Stimulated activated CD4-positive, alpha-beta T cell treated with anti-CD3 and anti-CD28 coated beads, Interleukin-1b, Interleukin-23, amount 100 ng/mL, for 1 hour (primary cell): Measurements from ENCODE around the gene MARK2.

Experiments
- DNase-seq, 2 donors: peaks; one replicate each; pipeline ENCODE4 v3.0.0-alpha.2; 2020; ENCODE audit warnings: low read depth in 2 of 2

Gene MARK2

DNA sequence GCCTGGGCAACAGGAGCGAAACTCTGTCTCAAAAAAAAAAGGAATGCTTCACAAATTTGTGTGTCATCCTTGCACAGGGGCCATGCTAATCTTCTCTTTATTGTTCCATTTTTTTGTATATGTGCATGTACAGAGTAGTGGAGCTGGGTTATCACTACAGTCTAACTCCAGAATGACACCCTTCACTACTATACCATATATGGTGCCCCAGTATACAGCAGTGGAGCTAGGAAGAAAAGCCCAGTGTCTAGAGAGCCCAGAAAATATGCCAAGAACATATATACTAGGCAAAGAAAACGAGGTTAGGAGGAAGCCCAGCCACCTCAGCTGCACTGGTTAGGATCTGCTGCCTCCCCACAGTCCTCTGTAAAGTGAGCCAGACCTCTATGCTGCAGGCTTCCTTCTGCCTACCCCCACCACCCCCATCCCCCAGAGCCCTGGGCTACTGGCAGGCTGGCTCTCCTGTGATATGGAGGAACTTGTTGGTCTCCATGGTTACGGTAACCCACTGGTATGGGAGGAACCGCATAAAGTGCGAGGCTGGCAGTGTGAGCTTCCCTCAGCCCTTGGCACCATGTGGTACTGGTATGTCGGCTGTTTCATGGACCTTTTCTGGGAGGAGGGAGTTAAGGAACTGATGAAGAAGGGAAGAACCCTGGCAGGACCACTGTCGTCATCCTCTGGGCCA lies 43.8 kb downstream of the MARK2 start:
- DNase-seq = no peak

DNA sequence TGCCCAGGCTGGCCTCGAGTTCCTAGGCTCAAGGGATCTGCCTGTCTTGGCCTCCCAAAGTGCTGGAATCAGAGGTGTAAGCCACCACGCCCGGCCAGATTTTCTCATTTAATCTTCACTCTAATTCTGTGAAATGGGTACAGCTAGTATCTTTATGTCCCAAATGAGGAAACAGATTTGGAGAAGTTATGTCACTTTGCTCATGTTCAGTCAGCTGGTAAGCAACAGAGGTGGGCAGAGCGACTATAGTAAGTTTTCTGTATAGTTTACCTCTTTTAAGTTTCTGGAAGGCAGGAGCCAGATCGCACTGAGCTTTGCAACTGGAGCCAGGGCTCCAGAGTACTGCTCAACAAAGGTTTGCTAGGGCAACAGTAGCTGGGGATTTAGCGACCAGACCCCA lies 44.9 kb downstream of the MARK2 start:
- no peak for DNase-seq

DNA sequence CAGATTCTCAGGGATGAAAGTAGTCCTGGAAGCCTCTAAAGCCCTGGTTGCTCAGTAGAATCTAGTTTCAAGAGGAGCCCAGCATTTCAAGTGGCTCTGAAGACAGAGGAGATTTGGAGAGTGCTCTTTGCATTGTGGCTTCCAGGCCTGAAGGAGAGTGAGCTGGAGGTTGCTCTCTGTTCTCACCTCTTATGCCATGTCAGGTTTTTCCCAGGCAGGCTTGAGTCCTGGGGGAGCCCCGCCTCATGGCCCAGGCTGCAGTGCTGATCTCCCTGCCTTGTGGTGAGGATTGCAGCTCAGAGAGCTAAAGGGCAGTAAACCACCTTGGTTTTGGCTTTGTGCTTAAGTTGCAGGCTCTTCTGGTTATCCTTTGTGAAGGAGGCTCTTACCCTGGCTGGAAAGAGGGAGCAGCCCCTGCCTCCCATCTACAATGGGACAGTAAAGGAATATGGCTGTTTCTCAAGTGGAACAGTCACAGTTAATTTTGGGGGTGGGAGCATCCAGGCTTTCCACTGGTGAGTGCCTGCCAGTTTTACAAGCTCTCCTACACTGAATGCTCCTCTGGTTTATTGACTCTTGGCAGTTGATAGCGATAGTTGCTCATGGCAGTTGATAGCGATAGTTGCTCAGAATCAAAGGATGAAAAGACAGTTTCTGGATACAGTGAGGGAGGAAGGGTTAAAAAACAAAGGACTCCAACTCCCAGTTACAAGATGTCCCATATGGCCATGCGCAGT lies 45.5 kb downstream of the MARK2 start:
- DNase-seq = no peak

DNA sequence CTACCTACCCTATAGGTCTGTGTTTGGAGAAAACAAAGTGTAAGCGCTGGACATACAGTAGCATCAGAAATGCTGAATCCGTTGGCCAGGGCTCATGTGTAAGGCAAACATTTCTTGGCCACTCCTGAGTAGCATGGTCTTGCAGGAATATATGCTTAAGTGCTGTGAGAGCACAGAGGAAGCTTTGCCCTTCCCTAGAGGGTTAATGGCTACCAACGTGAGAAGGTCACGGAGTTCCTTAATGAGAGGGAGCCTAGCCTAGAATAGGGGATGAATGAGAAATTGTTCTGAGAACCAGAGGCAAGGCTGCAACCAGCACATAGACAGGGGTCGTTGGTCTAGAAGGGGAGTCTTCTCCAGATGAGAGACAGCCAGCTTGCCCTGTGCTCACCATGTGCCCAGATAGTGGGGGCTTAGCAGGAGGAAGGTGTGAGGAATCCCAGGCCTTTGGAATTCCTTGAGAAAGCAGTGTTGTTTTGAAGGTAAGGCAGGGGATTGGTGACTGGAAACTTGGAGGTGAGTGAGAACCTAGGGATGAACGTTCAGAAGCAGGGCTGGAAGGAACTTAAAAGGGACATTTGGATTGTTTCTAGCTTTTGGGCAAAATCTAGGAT lies 48.6 kb downstream of the MARK2 start:
- DNase-seq = no peak

DNA sequence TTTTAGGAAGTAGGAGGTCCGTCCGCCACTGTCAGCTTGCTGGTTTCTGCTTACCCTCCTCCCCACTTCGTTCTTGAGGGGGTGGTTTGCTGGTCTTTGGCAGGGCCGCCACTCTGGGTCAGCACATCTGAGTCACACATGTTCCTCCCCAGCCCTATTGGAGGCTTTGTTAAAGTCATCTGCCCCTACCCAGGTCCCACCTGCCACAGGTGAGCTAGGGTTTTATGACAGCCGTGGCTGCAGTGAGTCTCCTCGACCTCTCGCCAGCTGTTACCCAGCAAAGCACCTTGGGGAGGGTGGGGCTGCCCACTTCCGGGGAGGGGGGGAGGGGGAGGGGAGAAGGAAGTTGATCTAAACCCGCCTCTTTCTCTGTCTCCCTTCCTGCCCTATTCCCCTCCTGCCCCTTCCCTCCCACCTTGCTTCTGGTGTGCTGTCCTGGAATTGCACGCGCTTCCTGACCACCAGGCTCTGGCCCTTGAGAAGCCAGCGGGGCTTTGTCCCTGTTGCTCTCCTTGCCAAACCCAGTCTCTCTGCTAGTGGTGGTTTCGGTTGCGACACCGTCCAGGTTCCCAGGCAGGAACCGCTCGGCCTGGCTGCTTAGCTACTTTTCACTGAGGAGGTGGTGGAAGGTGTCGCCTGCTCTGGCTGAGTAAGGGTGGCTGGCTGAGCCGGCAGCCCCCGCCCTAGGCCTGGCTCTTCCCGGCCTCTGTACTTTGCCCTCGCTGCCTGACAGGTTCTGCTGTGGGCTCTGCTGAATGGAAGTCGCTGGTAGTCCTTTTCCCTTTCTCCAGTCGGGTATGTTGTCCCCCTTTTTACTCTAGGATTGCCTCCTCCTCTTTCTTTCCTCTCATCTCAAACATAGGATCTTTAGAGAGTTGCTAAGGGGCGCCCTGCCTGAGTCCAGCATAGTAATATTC lies 49.5 kb downstream of the MARK2 start:
- peak; percentile 21 to 33 for DNase-seq

DNA sequence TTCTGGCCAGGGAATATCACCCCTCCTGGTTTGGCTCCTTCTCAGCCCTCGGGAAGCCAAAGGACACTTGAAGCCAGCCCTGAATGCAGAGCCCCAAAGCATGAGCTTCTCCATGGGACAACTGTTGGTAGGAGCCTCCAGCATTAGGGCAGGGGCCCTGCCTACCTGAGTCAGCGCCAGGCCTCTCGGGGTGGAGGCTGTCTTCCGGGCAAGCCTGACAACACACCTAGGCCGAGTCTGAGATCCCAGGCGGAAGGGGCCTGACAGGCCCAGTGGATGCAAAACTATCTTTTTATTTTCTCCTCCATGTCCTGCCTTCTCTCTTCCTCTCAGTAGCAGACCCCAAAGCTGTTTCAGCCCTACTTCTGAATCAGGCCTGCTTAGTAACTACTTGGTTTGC lies 50.4 kb downstream of the MARK2 start:
- DNase-seq = no peak

DNA sequence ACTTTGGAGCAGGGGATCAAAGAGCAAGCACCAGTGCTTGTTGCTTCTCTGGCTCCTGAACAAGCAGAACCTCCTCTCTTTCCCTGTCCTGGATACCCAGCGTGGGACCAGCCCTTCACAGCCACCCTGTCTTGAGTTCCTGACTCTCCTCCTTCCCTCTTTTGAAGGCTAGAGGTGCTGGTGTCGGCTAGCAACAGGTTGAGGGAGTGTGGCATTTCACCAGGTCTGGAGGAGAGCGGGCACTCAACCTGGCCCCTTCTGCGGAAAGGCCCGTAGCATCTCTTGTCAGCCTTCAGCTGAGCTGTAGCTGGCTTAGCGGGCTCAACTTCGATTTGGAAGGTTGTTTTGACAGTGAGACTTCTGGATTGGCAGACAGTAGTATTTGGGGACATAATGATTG lies 51.5 kb downstream of the MARK2 start:
- DNase-seq = no peak

DNA sequence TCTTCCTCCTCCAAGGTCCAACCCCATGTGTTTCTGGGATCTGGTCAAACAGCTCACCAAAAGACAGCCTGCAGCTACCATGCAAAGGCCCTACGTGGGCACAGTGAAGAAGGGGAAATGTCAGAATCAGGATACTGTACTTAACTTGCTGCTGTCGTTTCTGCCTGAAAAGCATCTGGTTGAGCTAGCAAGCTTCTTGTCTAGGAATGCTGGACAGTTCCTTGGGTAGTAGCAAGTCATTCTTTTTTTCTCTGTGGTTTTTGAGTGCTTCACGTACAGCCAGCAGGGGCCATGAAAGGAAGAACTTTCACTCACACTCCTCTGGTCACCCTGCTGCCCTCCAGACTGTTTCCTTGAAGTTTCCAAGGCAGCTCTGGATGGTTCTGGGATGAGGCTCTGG lies 53.3 kb downstream of the MARK2 start:
- DNase-seq = no peak

DNA sequence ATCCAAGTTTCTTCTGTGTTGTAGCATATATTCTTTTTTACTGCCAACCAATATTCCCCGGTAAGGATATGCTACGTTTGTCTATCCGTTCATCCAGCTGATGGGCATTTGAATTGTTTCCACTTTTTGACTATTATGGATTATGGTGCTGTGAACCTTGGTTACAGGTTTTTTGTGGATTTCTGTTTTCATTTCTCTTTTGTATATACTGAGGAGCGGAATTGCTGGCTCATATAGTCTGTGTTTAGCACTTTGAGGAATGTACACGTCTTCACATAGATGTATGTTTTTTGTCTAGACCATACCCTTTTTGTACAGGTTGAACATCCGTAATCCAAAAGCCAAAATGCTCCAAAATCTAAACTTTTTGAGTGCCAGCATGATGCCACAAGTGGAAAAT lies 54.4 kb downstream of the MARK2 start:
- DNase-seq = no peak

DNA sequence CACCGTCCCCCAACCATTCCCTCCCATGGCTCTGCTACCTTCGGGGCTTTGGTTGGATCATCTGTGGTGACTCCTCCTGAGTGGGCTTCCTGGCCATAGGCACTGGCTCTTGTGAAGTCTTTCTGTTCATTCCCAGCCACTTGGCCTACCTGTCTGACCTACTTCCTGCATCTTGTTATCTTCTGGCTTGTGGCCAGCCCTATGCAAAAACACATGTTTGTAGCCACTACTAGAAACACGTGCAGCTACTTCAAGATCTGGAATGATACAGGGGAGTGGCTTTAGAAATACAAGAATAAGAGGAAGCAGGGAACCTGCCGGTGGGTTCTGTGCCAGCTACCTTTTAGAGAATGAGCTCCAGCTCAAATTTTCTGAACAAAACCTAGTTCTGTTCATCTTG lies 57.2 kb downstream of the MARK2 start:
- DNase-seq = no peak

DNA sequence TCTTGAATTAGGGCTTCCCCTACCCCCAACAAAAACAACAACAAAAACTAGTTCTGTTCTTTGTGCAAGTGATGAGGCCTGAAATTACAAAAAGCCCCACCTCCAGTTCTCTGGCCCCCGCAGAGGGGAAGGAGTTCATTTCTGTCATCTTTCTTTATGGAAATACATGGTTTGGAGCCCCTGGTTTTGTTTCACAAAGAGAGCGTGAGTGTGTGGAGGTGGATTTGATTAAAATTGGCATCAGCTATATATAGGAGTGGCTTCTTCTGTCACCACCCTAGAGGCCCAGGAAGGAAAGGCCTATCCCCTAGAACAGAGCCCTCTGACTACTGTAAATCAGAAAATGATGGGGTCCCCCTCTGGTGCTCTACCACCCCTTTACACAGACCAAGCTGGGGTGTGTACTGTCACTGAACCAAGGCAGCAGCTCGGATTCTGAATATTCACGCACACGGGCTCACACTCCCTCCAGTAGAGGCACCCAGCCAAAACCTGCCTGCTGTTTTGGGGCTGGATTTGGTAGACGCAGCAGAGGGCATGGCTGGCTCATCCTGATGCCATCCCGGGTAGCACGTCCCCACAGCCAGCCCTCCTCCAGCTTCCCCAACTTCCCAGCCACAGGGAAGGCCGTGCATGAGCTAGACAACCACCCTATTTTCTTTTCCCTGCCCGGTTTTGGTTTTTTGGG lies 58.7 kb downstream of the MARK2 start:
- no peak for DNase-seq

DNA sequence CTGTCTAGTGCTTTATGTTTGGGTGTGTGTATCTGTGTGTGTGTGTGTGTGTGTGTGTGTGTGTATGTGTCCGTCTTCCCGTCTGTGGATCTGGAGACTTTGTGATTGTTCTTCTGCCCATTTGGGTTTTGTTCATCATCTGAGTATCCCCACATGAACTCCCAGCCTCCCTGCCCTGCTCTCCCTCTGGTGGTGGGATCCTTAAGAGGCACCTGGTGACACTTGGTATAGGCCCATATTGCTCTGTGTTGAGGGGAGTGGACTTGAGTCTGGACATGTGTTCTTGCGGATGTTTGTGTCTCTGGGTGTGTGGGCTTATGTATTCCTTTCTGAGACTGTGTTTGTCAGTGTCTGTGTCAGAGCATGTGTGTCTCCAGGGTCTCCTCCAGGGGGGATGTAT lies 62.8 kb downstream of the MARK2 start:
- DNase-seq = no peak

DNA sequence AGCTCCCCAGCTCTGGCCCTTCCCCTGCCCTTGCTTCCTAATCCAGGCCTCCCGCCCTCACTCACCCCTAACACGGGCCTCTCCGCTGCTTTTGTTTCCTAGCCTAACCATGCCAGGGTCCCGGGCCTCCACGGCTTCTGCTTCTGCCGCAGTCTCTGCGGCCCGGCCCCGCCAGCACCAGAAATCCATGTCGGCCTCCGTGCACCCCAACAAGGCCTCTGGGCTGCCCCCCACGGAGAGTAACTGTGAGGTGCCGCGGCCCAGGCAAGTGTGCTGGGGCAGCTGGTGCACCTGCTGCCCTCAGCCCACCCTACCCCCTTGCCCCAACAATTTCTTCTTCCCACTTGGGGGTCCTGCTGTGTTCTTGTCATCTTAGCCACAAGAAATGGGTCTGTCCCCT lies 65.0 kb downstream of the MARK2 start:
- no peak for DNase-seq

DNA sequence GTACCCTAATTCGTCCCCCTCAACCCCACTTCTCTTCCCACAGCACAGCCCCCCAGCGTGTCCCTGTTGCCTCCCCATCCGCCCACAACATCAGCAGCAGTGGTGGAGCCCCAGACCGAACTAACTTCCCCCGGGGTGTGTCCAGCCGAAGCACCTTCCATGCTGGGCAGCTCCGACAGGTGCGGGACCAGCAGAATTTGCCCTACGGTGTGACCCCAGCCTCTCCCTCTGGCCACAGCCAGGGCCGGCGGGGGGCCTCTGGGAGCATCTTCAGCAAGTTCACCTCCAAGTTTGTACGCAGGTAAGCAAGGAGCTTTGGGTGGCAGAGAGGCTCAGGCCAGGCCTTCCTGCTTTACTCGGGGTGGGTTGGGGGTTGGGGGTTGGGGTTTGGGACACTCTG lies 65.8 kb downstream of the MARK2 start:
- no peak for DNase-seq

DNA sequence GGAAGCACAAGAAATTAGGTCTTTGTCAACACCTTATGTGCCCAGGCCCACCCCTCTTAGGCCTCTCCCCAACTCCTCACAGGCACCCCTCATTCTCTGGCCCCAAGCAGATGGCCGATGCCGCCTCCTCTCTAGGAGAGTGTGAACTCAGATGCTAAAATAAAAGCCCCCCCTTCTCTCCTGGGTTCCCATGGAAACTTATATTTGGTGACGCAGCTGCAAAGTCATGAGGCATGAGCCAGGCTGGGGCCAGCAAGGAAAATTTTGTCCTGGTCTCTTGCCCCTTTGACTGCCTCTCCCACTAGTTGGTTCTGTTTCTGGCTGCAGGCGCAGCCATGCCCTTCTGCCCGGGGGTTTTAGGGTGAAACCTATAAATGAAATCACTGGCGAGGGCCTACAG lies 66.3 kb downstream of the MARK2 start:
- no peak for DNase-seq

DNA sequence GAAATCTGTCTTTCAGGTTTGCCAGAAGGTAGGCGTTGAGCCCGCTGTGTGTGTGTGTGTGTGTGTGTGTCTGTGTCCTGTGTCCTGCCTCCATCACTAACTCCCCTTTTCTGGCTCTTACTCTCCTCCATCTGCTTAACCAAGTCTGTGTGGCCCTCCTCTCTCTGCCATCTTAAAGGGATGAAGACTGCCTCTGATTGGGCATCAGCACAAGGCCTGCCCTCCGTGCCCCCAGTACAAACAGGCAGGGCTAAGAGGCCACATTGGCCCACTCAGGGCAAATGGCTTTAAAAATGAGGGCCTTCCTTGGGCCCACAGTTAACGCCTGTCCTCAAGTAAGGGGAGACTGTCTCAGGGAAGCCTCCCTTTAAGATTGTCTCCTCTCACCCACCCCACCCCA lies 67.2 kb downstream of the MARK2 start:
- DNase-seq = no peak

DNA sequence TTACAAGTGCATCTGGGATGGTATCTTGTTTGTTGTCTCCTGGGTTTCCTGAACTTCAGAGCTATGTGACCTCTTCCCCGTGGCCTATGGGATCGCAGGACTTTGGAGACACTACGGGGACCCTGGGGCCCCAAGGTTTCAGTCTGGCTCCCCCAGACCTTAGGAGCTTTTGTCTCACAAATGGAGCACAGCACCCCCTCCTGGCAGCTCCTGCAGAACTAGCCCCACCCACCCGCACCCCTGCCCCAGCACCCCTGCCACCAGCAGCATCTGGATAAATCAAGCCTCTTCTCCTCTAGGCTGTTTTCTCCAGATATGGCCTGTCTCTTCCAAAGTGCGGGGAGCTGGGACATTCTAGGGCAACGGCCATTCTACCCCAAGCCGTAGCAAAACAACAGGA lies 67.7 kb downstream of the MARK2 start:
- DNase-seq = peak; percentile 26 to 32

DNA sequence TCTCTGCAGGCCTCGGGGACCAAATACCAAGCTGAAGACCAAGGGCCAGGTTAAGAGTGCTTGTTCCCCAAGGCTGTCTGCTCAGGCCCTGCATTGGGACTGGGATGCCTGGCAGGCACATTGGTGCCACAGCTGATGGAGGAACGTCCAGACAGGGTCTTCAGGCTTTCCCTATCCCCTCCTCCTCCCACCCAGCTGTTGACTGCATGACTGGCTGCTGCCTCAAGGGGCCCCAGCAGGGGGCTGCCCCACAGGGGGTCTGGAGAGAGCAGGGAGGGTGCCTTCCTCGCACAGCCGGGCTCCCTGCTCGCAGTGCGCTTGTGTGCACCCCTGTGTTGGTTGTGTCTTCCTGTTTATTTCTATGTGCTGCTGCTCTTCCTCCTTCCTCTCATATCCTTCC lies 68.2 kb downstream of the MARK2 start:
- no peak for DNase-seq

DNA sequence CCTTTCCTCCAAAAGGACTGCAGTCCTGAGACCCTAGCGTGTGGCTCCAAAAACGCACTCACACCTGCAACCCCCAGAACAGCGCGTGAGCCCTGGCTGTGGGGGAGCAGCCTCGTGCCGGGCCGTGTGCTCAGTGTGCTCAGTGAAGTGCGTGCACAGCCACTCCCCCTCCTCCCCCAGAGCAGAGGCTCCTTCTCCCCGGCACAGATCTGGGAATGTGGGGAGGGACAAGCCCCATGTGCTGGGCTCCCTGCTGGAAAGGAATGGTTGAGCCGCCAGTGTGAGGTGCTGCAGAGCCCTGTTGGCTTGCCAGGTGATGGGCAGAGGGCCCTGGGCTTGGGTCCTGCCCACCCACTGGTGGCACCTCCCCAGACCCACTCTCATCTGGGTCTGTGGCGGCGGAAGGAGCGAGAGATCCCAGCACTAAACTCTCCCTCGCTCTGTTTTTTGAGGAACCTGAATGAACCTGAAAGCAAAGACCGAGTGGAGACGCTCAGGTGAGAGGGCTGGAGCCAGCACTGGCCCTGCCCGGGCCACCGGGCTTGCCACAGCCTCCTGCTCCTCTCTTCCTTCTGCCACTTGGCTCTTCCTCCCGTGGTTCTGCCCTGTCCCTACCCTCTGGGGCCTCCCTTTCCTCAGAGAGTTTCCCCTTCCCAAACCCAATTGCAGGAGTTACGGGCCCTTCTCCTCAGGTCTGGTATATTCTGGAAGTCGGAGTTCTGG lies 69.1 kb downstream of the MARK2 start:
- no peak for DNase-seq

DNA sequence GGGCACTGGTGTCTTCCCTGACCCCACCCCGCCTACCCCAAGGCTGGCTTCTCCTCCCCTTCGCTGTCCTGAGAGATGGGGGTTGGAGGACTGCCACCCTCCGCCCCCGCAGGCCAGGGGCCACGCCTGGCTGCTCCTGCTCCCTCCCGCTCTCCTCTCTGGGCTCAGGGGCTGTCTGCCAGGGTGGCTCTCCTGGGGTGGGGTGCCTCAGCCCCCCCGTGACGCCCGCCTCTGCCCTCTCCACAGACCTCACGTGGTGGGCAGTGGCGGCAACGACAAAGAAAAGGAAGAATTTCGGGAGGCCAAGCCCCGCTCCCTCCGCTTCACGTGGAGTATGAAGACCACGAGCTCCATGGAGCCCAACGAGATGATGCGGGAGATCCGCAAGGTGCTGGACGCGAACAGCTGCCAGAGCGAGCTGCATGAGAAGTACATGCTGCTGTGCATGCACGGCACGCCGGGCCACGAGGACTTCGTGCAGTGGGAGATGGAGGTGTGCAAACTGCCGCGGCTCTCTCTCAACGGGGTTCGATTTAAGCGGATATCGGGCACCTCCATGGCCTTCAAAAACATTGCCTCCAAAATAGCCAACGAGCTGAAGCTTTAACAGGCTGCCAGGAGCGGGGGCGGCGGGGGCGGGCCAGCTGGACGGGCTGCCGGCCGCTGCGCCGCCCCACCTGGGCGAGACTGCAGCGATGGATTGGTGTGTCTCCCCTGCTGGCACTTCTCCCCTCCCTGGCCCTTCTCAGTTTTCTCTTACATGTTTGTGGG lies 69.9 kb downstream of the MARK2 start:
- DNase-seq = no peak
